K562 (cell line): ENCODE results near the gene FXYD4. TPM values are rescaled to one million over a fixed set of nuclear protein-coding genes. Genes with fewer than 3 reads are reported as not detected.
A peak's percentile ranks its signal among the peaks of the same experiment; 100 is the strongest.

ENCODE experiments used
- ATF7 ChIP-seq: fragments of 450-650 bp; IDR thresholded peaks from 2 replicates; pipeline ENCODE4 v1.7.1; 2014; ENCODE audit warnings: mild to moderate bottlenecking, moderate library complexity
- E2F1 ChIP-seq: sonication (generic); formaldehyde crosslinking; IDR thresholded peaks from 2 replicates; pipeline ENCODE4 v1.8.1; 2023; ENCODE audit warnings: mild to moderate bottlenecking, missing genetic modification reagents, moderate library complexity
- E2F5 ChIP-seq: sonication (generic); formaldehyde crosslinking; IDR thresholded peaks from 2 replicates; pipeline ENCODE4 v1.8.0; 2022; ENCODE audit warnings: mild to moderate bottlenecking, missing genetic modification reagents
- EP400 ChIP-seq: fragments of 450-650 bp; IDR thresholded peaks from 2 replicates; pipeline ENCODE4 v1.6.1; 2017; ENCODE audit warnings: antibody characterized with exemption, mild to moderate bottlenecking, moderate library complexity
- ETV1 ChIP-seq: fragments of 450-650 bp; conservative IDR thresholded peaks from 2 replicates; pipeline ENCODE4 v1.6.1; 2016; ENCODE audit warnings: missing genetic modification characterization, control low read depth, low read depth, missing compliant biosample characterization
- FUS ChIP-seq: fragments of 200-400 bp; formaldehyde crosslinking; optimal IDR thresholded peaks from 2 replicates; pipeline ENCODE3; 2017; ENCODE audit warnings: low read depth, low read length
- HCFC1 ChIP-seq: IDR thresholded peaks from 2 replicates; pipeline ENCODE4 v1.6.1; 2012; ENCODE audit warnings: low read depth, low read length, improper control_type of control experiment
- HDAC2 ChIP-seq: fragments of 450-650 bp; IDR thresholded peaks from 2 replicates; pipeline ENCODE4 v1.6.1; 2016; ENCODE audit warnings: mild to moderate bottlenecking
- HMG20B ChIP-seq: fragments of 250-450 bp; sonication (Bioruptor Pico); IDR thresholded peaks from 2 replicates; pipeline ENCODE4 v1.5.0; 2021; ENCODE audit warnings: mild to moderate bottlenecking
- MCM7 ChIP-seq, 2 experiments: fragments of 450-650 bp; IDR thresholded peaks; 2 replicates each; pipeline ENCODE4 v1.6.1; 2016 to 2018
- MEIS2 ChIP-seq: fragments of 450-650 bp; IDR thresholded peaks from 2 replicates; pipeline ENCODE4 v1.6.1; 2014; ENCODE audit warnings: mild to moderate bottlenecking; ENCODE audit not compliant: partially characterized antibody
- NFIC ChIP-seq: fragments of 450-650 bp; IDR thresholded peaks from 2 replicates; pipeline ENCODE4 v1.6.1; 2017; ENCODE audit warnings: mild to moderate bottlenecking, inconsistent platforms
- POLR3G ChIP-seq: IDR thresholded peaks from 2 replicates; pipeline ENCODE4 v1.6.1; 2011; ENCODE audit not compliant: insufficient read length, insufficient replicate concordance; ENCODE audit errors: extremely low read depth
- SPI1 ChIP-seq: IDR thresholded peaks from 2 replicates; pipeline ENCODE4 v1.6.1; 2011; ENCODE audit warnings: low read depth, low read length, control low read depth, borderline replicate concordance
- STAT5B ChIP-seq: fragments of 250-450 bp; sonication (Bioruptor Pico); IDR thresholded peaks from 2 replicates; pipeline ENCODE4 v1.8.0; 2021; ENCODE audit warnings: mild to moderate bottlenecking, inconsistent platforms
- TOE1 ChIP-seq, 2 experiments: fragments of 450-650 bp in 1 of 2; sonication (generic) in 1 of 2; formaldehyde crosslinking in 1 of 2; IDR thresholded peaks; 2 replicates each; pipeline versions ENCODE4 v1.7.1 to v1.8.0; 2016 to 2022; ENCODE audit warnings: borderline replicate concordance in 2 of 2, mild to moderate bottlenecking in 2 of 2, antibody characterized with exemption in 1 of 2, inconsistent platforms in 1 of 2, low read depth in 1 of 2, missing genetic modification reagents in 1 of 2, moderate library complexity in 1 of 2
- VEZF1 ChIP-seq: fragments of 200-800 bp; sonication (Bioruptor generic); IDR thresholded peaks from 2 replicates; pipeline ENCODE4 v1.6.1; 2017; ENCODE audit warnings: missing genetic modification characterization, missing compliant biosample characterization
- ZBTB43 ChIP-seq: sonication (generic); formaldehyde crosslinking; IDR thresholded peaks from 2 replicates; pipeline ENCODE4 v1.8.0; 2023; ENCODE audit warnings: mild to moderate bottlenecking, missing genetic modification reagents
- ZNF174 ChIP-seq: fragments of 250-450 bp; sonication (Bioruptor Pico); IDR thresholded peaks from 2 replicates; pipeline ENCODE4 v1.4.0; 2020; ENCODE audit warnings: mild to moderate bottlenecking
- ZNF431 ChIP-seq: sonication (generic); formaldehyde crosslinking; IDR thresholded peaks from 2 replicates; pipeline ENCODE4 v1.8.0; 2022; ENCODE audit warnings: mild to moderate bottlenecking, missing genetic modification reagents
- ZNF551 ChIP-seq: fragments of 250-450 bp; sonication (Bioruptor Pico); IDR thresholded peaks from 2 replicates; pipeline ENCODE4 v1.5.0; 2021; ENCODE audit warnings: mild to moderate bottlenecking, moderate library complexity
- polyA plus RNA-seq, 8 experiments: library from polyadenylated mRNA; depleted of rRNA in 4 of 8; stranded (reverse) in 5 of 8; unstranded in 3 of 8; fragments of >200 nt; fragmentation: Nextera tagmentation in 2 of 8; fragmentation: Illumina TruSeq in 1 of 8; extraction: Ambion mirVana in 2 of 8; extraction: Trizol in 1 of 8; gene quantifications; 2 replicates each; pipeline versions ENCODE4 v1.2.1 to v1.2.3, GENCODE V29; 2011 to 2014; ENCODE audit warnings: inconsistent platforms in 1 of 8, missing spikeins in 1 of 8
- total RNA-seq, 7 experiments: library from RNA; depleted of rRNA in 6 of 7; stranded (reverse); fragments of >200 nt in 6 of 7; fragmentation: Illumina TruSeq in 2 of 7; extraction: Trizol in 2 of 7; gene quantifications; 2 replicates each; pipeline versions ENCODE4 v1.2.1 to v1.2.3, GENCODE V29; 2011 to 2021; ENCODE audit warnings: low replicate concordance in 1 of 7

Gene FXYD4
- total and polyA plus RNA-seq, 9 of the 15 experiments (the other 6 are each of a cell fraction or from before 2014, with no cell fraction given) = not detected

- TF ChIP-seq ZBTB43 (peak; percentile 92), HCFC1 (peak; percentile 50), ATF7 (peak; percentile 75), ZNF174 (CRISPR knock-in tag) (no peak), FUS (peak; percentile 83), STAT5B (CRISPR knock-in tag) (no peak), ZNF551 (CRISPR knock-in tag) (no peak), HDAC2 (peak; percentile 81), POLR3G (no peak), ZNF431 (CRISPR knock-in tag) (peak; percentile 96), VEZF1 (peak; percentile 99), MEIS2 (no peak), HMG20B (CRISPR knock-in tag) (no peak), NFIC (peak; percentile 49), SPI1 (peak; percentile 96), EP400 (peak; percentile 95), E2F5 (CRISPR knock-in tag) (peak; percentile 95), ETV1 (peak; percentile 97), E2F1 (CRISPR knock-in tag) (peak; percentile 97), MCM7 (IDR thresholded peaks at IDR 0.05) (no peak), TOE1 (IDR thresholded peaks at IDR 0.05; ENCODE audit: borderline replicate concordance) (peak; percentile 93), TOE1 (CRISPR knock-in tag; IDR thresholded peaks at IDR 0.05; ENCODE audit: borderline replicate concordance, low read depth) (no peak)
Observed at GRCh38 chr10:43396928-43397624, 25.6 kb downstream of the FXYD4 start (continued).
